Measurements from ENCODE around the gene KBTBD8.

The KBTBD8 gene

GRCh38 chr3:67048715-67049074, 50.6 kb downstream of the KBTBD8 start:
- no peak for DNase-seq (ENCODE audit: insufficient read length, low spot score)
- TF ChIP-seq, protein P1, sequence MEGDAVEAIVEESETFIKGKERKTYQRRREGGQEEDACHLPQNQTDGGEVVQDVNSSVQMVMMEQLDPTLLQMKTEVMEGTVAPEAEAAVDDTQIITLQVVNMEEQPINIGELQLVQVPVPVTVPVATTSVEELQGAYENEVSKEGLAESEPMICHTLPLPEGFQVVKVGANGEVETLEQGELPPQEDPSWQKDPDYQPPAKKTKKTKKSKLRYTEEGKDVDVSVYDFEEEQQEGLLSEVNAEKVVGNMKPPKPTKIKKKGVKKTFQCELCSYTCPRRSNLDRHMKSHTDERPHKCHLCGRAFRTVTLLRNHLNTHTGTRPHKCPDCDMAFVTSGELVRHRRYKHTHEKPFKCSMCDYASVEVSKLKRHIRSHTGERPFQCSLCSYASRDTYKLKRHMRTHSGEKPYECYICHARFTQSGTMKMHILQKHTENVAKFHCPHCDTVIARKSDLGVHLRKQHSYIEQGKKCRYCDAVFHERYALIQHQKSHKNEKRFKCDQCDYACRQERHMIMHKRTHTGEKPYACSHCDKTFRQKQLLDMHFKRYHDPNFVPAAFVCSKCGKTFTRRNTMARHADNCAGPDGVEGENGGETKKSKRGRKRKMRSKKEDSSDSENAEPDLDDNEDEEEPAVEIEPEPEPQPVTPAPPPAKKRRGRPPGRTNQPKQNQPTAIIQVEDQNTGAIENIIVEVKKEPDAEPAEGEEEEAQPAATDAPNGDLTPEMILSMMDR (IDR thresholded peaks at IDR 0.05; ENCODE audit: insufficient read depth, missing control alignments), result no peak
- FAIRE-seq, result no peak

DNA sequence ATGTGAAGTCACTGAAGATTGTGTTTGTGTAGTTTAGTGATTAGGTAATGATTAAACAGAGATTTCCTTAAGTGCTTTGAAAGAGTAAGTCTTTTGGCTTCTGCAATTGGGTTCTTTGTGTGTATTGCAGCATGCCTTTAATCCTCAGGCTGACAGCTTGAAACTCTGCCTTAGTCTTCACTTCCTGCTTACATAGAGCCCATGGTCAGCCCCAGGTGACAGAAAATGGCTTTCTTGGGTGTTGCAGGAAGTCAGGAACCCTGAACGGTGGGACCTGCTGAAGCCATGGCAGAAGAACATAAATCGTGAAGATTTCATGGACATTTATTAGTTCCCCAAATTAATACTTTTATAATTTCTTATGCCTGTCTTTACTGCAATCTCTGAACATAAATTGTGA, 61.3 kb downstream of the KBTBD8 start:
- no peak for DNase-seq (ENCODE audit: insufficient read length, low spot score)
- FAIRE-seq, result no peak
- TF ChIP-seq, protein P1 (IDR thresholded peaks at IDR 0.05; ENCODE audit: insufficient read depth, missing control alignments), result no peak
